CD1c-positive myeloid dendritic cell (primary cell): ENCODE results near the gene SLC9C1.
"Not testable (repeated sequence)": the region's sequence is repeated elsewhere in the genome, so short reads cannot be mapped to it uniquely, and the experiment has no call there.

Experiments
- DNase-seq: peaks from one replicate; pipeline ENCODE4 v3.0.0-alpha.2; 2016; ENCODE audit errors: extremely low spot score

Gene SLC9C1

DNA sequence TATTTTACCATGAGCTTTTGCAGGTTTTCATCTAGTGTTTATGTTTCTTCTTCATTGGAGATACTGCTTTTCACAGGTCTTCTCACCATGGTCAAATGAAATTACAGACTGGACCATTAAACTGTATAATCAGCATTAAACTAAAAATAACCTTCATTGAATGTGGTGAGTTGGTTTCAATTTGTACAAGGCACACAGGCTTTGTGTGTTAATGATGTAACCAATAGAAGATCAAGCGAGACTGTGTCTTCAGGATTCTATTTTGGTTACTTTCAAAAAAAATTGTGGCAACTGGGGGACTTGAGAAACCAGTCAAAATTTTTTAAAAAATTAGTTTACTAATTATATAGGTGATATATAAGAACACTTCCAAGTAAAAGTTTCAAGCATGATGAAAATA is 106.7 kb downstream of the SLC9C1 start:
- no peak for DNase-seq

DNA sequence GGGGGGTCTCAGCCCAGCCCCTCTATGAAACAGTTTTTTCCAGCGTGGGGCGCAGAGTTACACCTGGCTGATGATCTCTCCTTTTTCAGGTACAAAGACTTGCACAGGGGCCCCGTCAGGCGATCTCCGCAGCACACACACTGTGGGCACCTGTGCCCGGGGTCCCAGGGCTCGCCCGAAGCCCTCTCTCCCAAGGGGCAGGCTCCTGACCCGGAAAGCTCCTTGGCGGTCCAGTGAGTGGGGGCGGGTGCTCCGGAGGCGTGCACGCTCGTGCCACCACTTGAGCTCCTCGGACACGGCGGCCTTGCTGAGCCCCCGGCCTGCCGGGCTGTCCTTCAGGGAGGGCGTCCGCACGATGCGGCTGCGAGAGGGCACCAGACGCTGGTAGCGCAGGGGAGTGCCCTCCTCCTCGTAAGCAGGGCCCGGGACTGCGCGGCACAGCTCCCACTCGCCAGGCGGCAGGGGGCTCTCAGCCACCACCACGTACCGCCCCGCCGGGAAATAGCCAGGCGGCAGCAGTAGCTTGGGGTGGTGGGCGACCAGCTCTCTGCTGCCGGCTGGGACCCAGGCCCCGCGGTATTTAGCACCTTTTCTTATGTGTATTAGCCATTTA is 108.5 kb downstream of the SLC9C1 start:
- not testable (repeated sequence) for DNase-seq

DNA sequence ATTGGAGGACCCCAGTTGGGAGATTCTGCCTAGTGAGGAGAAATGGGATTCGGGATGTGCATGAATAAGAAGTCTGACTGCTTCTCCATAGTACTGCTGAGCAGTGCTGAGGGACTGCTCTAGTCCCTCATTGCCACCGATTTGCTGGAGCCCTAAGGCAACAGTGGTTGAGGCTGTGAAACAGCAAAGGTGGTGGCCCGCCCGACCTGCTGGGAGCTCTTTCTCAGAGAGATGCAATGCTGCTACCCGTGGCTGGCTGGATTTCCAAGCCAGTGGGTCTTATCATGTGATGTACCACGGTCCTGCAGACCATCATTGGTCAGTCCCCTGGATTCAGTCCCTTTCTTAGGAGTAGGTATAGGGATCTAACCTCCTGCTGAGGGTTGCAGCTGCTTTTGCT is 118.4 kb downstream of the SLC9C1 start:
- DNase-seq, result no peak

DNA sequence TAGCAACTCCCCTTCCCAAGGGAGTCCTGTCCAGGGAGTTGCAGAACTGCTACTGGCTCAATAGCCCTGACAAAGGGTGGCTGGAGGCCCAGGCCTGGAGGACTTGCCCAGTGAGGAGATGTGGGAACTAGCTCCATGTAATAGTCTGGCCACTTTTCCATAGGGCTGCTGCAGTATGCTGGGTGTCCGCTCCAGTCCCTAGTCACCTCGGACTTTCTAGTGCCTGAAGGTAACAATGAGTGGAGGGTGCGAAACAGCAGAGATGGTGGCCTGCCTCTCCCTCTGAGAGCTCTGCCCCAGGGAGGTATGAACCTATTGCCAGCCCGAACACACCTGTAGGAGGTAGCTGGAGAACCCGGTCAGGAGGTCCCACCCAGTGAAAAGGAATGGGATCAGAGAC is 119.0 kb downstream of the SLC9C1 start:
- DNase-seq, result no peak

DNA sequence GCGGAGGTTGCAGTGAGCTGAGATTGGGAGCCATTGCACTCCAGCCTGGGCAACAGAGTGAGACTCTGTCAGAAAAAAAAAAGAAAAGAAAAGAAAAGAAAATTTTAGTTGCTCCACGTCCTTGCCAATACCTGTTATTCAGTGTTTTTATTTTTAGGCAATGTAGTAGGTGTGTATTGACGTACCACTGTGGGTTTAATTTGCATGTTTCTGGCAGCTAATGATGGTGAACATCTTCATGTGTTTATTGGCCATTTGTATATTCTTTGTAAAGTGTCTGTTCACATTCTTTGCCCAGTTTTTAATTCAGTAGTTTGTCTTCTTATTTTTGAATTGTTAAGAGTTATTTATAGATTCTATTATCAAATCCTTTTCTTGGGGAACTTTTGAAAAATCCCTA is 122.9 kb downstream of the SLC9C1 start:
- no peak for DNase-seq

DNA sequence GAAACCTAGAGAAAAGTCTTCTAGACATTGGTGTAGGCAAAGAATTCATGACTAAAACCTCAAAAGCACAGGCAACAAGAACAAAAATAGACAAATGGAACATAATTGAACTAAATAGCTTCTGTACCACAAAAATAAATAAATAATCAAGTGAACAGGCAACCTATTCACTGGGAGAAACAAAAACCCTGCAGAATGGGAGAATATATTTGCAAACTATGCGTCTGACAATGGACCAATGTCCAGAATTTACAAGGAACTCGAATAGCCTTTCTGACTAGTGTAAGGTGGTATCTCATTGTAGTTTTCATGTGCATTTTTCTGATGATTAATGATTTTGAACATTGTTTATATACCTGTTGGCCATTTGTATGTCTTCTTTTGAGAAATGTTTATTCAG is 124.0 kb downstream of the SLC9C1 start:
- DNase-seq, result no peak

DNA sequence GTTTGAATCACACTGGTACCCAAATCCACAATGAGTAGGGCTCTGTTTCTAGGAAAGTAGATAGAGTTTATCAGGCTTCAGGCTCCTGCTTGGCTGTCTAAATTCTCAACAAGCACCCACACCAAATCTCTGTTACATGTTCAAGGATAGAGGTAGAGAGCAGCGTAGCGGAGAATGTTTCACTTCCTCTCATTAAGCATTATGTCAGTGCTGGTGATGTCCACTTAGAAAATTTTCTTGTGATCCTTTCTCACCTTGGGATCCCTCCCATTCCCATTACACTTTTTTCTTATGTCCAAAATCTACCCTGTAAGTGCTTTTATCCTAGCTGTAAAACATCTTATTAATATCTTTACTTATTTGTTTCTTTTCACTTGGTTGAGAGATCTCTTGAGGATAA is 126.3 kb downstream of the SLC9C1 start:
- DNase-seq, result no peak

DNA sequence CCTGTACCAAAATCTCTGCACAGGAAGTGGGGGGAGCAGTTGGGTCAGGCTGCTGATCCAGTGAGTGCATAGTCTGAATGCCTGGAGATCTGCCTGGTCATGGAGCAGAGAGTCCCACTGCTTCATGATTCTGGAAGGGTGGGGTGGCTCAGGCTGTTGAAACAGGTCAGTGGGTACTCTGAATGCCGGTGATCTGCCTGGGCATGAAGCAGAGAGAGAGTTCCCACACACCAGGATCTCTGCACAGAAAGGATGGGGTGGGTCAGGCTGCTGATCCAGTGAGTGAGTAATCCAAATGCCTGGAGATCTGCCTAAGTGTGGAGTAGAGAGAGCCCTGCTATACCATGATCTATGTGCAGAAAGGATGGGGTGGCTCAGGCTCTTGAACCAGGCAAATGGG is 144.9 kb downstream of the SLC9C1 start:
- DNase-seq, result no peak

DNA sequence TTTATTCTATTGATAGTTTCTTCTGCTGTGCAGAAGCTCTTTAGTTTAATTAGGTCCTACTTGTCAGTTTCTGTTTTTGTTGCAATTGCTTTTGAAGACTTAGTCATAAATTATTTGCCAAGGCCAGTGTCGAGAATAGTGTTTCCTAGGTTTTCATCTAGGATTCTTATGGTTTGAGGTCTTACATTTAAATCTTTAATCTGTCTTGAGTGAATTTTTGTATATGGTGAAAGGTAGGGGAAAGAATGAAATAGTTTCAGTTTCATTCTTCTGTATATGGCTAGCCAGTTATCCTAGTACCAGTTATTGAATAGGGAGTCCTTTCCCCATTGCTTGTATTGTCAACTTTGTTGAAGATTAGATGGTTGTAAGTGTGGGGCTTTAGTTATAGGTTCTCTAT is 150.3 kb downstream of the SLC9C1 start:
- DNase-seq, result no peak

DNA sequence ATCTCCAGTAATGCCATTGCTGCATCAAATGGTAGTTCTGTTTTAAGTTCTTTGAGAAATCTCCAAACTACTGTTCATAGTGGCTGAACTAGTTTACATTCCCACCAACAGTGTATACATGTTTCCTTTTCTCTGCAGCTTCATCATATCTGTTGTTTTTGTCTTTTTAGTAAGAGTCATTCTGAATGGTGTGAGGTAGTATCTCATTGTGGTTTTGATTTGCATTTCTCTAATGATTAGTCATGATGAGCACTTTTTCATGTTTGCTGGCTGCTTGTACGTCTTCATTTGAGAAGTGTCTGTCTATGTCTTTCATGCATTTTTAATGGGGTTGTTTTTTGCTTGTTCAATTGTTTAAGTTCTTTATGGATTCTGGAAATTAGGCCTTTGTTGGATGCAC is 150.8 kb downstream of the SLC9C1 start:
- no peak for DNase-seq

DNA sequence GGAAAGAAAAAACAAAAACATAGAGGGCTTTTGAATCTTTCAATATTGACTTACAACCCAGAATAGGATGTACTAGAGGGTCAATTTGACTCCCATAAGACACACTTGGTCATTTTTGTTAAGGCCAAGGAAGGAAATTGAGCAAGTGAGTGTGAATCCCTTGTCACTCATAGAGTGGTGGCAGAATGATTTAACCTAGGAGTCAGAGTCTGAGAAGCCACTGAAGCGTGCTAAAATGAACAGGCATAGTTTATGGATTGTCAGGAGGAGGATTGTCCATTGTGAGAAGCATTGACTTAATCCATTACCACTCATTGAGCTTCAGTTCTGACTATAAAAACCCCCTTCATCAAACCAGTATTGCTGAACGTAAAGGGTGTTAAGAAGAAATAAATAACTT is 152.7 kb downstream of the SLC9C1 start:
- DNase-seq, result no peak

DNA sequence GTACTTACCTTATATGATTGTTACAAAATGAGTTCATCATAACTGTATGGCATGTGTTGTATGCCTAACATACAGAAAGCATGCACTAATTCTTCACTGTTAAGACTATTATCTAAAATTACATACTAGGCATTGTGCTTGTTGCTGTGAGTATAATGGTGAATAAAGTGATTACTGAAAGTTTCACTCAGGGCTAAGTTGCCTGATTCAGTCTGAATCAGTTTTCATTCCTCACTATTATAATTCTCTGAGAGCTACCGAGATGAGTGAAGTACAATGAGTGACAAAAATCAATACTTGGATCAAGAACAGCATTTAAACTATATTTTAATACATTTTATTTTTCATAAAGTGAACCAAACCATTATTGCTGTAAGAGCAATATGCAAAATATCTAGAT is 153.4 kb downstream of the SLC9C1 start:
- no peak for DNase-seq

DNA sequence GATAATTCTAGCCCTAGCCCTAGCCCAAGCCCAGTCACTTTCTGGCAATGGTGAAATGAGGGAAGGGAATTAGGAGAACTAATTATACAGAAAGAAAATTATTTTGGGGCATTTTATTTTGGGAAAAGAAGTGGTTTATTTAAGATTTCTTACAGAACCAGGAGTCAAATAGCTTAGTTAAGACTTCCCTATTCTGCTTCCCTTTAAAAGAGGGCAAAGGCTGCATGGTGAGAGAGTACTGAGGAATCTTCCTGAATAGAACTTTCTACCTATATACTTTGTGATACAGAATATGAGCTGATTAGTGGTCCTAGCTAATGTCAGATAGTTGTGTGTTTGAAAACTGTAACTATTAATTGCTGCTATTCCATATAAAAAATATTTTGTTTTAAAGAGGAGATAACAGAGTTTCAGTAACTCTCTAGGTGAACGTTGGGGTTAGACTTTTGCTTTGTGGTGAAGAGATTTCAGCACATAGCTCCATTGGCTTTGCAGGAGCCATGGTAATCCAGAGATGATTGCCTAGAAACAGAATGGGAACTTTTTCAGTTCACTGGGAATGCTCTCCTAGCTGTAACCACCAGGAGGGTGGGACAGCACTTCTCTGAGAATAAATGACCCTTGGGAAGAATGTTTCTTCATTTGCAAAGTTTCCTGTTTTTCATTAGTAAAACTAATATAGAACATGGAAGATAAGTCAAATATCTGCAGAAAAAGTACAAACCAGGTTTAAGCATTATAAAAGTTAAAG is 155.6 kb downstream of the SLC9C1 start:
- DNase-seq, result peak; percentile 38

DNA sequence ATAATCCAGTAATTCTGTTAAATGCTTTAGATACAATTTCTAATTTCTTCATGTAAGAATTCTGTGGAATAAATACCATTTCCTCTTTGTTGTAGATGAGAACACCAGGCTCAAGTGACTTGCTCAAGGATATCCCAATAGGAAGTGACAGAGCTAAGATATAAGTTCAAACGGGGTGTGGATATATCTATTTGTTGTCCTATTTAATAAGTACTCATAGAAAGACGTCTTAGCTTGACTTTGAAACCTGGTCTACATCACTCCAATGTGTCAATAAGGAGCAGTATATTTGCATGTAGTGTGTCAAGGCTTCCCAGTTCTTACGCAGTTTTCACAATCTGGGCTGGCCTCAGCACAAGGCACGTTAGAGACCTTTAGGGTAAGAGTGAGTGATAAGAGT is 156.2 kb downstream of the SLC9C1 start:
- DNase-seq, result peak; percentile 23

DNA sequence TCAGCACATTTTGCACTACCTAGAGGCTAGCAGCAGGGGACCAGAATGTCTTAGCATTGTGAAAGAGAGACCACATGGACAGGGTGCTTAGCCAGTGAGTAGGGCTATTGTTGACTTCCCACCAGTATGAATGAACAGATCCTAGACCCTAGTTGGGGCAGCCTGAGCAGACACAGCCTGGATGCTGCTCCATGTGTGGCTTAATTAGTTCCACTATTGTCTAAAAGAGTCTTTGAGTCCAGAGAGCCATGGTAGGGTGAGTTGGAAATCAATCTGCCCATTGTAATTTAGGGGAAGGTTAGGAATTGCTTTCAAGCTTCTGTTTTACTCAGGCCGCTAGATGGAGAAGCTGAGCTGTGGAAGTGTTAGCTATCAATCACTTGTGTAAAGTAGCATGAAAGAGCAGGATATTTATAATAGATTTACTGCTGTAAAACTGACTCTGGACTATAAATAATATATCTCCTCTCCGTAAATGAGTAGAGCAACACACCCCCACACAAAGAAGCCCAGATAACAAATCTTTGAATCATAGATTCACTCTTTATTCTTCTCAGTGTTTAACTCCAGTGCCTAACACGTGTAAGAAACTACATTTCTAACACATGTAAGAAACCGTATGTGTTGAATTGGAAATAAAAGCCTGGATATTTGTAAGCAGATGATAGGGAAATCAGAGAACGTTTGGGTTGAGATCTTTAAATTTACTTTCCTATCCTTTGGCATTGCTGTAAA is 156.9 kb downstream of the SLC9C1 start:
- DNase-seq, result peak; percentile 52

DNA sequence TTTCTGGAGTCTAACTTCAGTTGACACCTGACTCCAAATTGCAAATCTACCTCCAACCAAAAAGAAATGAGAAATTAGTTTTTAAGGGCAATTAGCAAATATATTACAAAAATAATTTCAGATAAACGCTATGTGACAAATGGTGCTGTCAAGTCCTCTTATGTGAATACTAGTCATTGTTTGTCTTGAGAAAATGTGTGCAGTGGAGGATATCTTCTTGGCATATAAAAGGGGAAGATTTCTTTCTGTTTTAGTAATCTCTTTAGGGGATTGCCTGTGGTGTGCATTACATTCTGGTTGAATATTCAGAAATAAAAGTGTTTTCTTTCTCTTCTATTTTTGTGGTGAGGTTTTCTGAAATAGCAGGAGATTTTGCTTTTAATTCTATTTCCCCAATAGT is 158.0 kb downstream of the SLC9C1 start:
- no peak for DNase-seq

DNA sequence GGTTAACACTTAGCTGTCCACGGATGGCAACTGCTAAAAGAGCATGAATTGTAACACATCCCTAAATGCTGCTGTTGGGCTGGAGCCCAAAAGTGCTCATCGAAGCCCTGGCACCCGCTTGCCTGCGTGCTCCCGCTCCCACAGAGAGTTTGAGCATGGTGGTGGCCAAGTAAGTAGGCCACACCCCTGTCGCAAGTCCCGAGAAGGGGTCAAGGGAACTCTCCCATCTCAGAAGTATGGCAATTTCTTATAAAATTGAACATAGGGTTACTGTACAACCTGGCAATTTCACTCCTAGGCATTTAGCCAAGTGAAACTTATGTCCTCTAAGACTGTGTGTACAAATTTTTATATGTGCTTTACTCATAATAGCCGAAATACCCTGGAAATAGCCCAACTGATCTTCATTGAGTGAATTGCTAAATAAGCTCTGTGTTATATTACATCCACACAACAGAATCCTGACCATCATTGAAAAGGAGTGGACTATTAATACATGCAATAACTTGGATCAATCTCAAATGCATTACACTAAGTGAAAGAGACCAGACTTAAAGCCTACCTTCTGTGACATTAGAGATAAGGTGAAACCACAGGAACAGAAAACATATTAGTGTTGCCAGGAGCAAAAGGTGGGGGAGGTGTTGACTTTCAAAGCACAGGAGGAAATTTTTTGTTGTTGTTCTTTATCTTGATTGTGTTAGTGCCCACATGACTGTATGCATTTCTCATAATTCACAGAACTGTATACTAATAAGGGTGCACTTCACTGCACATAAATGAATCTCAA is 159.5 kb downstream of the SLC9C1 start:
- no peak for DNase-seq

DNA sequence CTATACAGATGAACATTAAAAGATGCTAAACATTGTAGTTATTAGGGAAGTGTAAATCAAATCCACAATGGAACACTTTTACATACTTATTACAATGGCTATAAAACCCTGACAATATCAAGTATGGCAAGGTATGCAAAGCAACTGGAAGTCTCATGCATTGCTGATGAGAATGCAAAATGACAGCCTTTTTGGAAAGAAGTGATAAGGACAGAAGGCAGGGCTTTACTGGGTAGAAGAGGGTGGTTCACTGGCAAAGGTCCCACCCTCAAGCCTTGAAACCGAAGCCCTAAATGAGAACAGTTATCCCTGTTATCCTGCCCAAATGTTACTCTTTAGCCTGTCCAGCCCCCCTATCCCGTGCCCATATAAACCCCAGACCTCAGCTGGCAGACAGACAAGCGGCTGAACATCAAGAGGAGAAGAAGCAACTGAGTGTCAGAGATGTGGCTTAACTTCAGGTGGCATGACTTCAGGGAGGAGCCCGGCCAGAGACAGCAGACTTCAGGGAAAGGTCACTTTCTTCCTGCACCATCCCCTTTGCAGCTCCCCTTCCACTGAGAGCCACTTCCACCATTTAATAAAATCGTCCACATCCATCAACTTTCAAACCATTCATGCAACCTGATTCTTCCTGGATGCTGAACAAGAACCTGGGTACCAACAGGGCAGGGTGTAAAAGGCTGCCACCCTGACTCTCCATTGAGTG is 160.2 kb downstream of the SLC9C1 start:
- DNase-seq, result no peak

DNA sequence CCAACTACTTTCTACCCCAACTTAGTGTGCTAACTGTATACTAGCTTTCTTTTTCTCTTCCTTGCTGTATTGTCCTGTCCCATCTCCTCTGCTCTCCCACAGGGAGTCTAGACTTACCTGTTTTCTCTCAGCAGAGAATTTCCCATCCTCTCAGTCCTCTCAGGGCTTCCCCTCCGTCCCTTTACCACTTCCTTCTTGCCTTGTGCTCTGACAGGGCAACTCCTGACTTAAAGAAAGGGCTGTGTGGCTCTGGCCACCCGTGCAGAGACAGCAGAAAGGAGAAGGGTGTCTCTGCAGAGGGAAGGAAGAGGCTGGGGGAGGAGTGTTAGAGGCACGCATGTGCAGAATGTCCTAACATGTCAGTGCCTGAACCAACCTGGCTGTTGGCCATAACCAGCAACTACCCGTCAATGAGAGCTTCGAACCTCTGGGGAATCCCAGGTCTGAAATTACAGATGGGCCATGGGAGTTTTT is 161.0 kb downstream of the SLC9C1 start, which contains the start of gene GCSAM:
TSS of gene GCSAM (minus strand) at position 274 of the 474 bp plus-strand sequence. CDS start at position 146, 128 bp downstream.
- DNase-seq, result peak; percentile 65

DNA sequence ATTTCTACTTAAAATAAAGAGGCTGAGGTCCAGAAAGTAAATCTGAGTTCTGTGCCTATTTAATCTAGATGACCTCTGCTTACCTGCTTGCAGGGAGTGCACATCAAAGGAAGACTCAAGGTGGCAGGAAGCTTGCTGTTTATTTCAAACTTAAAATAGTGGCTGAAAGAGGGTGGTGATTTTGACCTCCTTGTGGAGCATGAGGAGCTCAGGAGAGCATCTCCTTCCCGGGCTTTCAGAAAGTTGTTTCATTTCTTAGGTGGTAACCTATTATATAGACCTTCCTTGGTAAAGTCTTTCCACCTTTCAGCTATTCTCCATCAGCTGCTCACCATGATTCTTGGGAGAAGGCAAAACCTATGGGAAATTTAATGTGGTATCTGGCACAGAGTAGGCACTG is 161.5 kb downstream of the SLC9C1 start:
- DNase-seq, result no peak

DNA sequence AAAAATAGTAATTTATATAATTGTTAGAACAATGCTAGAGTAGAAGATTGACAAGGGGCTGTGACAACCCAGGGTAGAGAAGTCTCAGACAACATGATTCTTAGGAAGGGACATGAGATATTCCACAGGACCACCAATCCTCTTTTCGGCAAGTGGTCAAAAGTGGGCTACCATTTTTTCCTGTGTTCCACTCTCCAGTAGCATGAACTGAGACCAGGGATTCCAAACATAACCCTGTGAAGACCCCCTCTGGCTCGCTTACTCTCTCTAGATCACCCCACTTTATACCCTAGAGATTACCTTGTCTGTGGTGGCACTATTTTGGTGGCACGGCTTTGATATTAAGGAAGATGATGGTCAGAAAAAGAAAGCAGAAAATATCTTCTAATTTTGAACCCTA is 161.9 kb downstream of the SLC9C1 start:
- DNase-seq, result no peak
